B cell (primary cell): ENCODE results near the gene C1orf115.

Experiments
- CTCF ChIP-seq: fragments of 200-600 bp; IDR thresholded peaks from one replicate; pipeline ENCODE4 v1.8.0; 2022; ENCODE audit warnings: antibody characterized with exemption, mild to moderate bottlenecking
- EZH2 ChIP-seq: IDR thresholded peaks from 2 replicates; pipeline ENCODE4 v1.6.1; 2012; ENCODE audit warnings: borderline replicate concordance, low read depth, mild to moderate bottlenecking, moderate library complexity, low read length; ENCODE audit not compliant: insufficient read depth, poor library complexity, severe bottlenecking

- TF ChIP-seq CTCF: no peak
- TF ChIP-seq EZH2: no peak
Measured at GRCh38 chr1:220677251-220677650, 12.9 kb upstream of the C1orf115 start.
